CD8-positive, alpha-beta memory T cell (primary cell): ENCODE data around the gene IGFBP5. TPM values are rescaled to one million over a fixed set of nuclear protein-coding genes. Genes with fewer than 3 reads are reported as not detected.

Source experiments
- CTCF ChIA-PET: fragments of 350-600 bp; sonication (Branson Sonifier 250); formaldehyde crosslinking; loops from one replicate; lab custom pipeline; 2021; ENCODE audit warnings: antibody characterized with exemption; lab: Charles Lee
- POLR2A ChIA-PET: fragments of 350-600 bp; sonication (Branson Sonifier 250); formaldehyde crosslinking; loops from one replicate; lab custom pipeline; 2021; ENCODE audit warnings: antibody characterized with exemption; lab: Charles Lee
- DNase-seq, 5 donors: peaks; one replicate each; pipeline versions ENCODE4 v3.0.0 to v3.0.0-alpha.2; 2020 to 2022; ENCODE audit warnings: mixed read lengths in 1 of 5
- H3K27ac ChIP-seq: one replicate; pipeline ENCODE4 v1.7.0; 2013; ENCODE audit warnings: low read depth, mild to moderate bottlenecking, low read length, moderate library complexity
- H3K27me3 ChIP-seq: 2 replicates; pipeline ENCODE4 v1.7.0; 2013; ENCODE audit warnings: low read length, mild to moderate bottlenecking; ENCODE audit not compliant: insufficient read depth, poor library complexity, severe bottlenecking
- H3K36me3 ChIP-seq: 2 replicates; pipeline ENCODE4 v1.7.0; 2013; ENCODE audit warnings: mild to moderate bottlenecking, low read length, moderate library complexity; ENCODE audit not compliant: insufficient read depth
- H3K4me1 ChIP-seq: 2 replicates; pipeline ENCODE4 v1.7.0; 2013; ENCODE audit warnings: mild to moderate bottlenecking, low read length, moderate library complexity; ENCODE audit not compliant: insufficient read depth
- H3K4me3 ChIP-seq: 2 replicates; pipeline ENCODE4 v1.7.0; 2013; ENCODE audit warnings: mild to moderate bottlenecking, low read length
- H3K9me3 ChIP-seq: 2 replicates; pipeline ENCODE4 v1.7.0; 2013; ENCODE audit warnings: mild to moderate bottlenecking, low read length
- H3K27ac Mint-ChIP-seq, 8 donors: one replicate each; pipeline ENCODE4 v1.8.0; 2020 to 2021; ENCODE audit warnings: mixed read lengths in 8 of 8, mild to moderate bottlenecking in 6 of 8, inconsistent platforms in 3 of 8, moderate library complexity in 3 of 8
- H3K27me3 Mint-ChIP-seq, 2 donors: one replicate each; pipeline ENCODE4 v1.8.0; 2020 to 2021; ENCODE audit warnings: mixed read lengths in 2 of 2, mild to moderate bottlenecking in 1 of 2, moderate library complexity in 1 of 2
- H3K36me3 Mint-ChIP-seq, 3 donors: one replicate each; pipeline ENCODE4 v1.8.0; 2020 to 2021; ENCODE audit warnings: mixed read lengths in 3 of 3, inconsistent platforms in 1 of 3, mild to moderate bottlenecking in 1 of 3
- H3K4me1 Mint-ChIP-seq, 3 donors: one replicate each; pipeline ENCODE4 v1.8.0; 2020 to 2021; ENCODE audit warnings: mixed read lengths in 3 of 3, inconsistent platforms in 1 of 3, mild to moderate bottlenecking in 1 of 3
- H3K4me3 Mint-ChIP-seq, 7 donors: one replicate each; pipeline ENCODE4 v1.8.0; 2020 to 2021; ENCODE audit warnings: mixed read lengths in 7 of 7, mild to moderate bottlenecking in 6 of 7, moderate library complexity in 4 of 7, inconsistent platforms in 2 of 7
- H3K9me3 Mint-ChIP-seq, 5 donors: one replicate each; pipeline ENCODE4 v1.8.0; 2020 to 2022; ENCODE audit warnings: mixed read lengths in 5 of 5, mild to moderate bottlenecking in 3 of 5, moderate library complexity in 2 of 5, inconsistent platforms in 1 of 5
- polyA plus RNA-seq: library from polyadenylated mRNA; unstranded; fragments of 300-500 nt; fragmentation: Illumina TruSeq; gene quantifications from one replicate; pipeline ENCODE4 v1.2.3, GENCODE V29; 2021
- total RNA-seq, 2 experiments: library from RNA; stranded (reverse); gene quantifications; one replicate each; pipeline ENCODE4 v1.2.3, GENCODE V29; 2021

IGFBP5 gene
- total and polyA plus RNA-seq, 3 experiments from 2014 or later, result not detected

GRCh38 chr2:216624251-216624650, 71.1 kb downstream of the IGFBP5 start:
- Mint-ChIP-seq H3K36me3 (no peaks in the 10 kb centered on the region), H3K4me3 (no peak overlapping the region), H3K4me1 (peaks cover 0 to 4% (median 0%) of the 10 kb centered on the region in 3 donors), H3K27me3 (peaks cover 0 to 7% of the 10 kb centered on the region in 2 donors), H3K27ac (no peak overlapping the region), H3K9me3 (no peaks in the 10 kb centered on the region)
- Histone ChIP-seq H3K36me3 (no peaks in the 10 kb centered on the region), H3K9me3 (no peaks in the 10 kb centered on the region), H3K27ac (no peak overlapping the region), H3K4me1 (no peaks in the 10 kb centered on the region), H3K27me3 (no peaks in the 10 kb centered on the region), H3K4me3 (no peak overlapping the region)
- ChIA-PET POLR2A (no interaction called here), CTCF (no interaction called here)
- DNase-seq, result no peak

GRCh38 chr2:216622526-216622925, 72.8 kb downstream of the IGFBP5 start:
- Mint-ChIP-seq H3K4me1 (peaks cover 0 to 4% (median 0%) of the 10 kb centered on the region in 3 donors), H3K4me3 (no peak overlapping the region), H3K36me3 (no peaks in the 10 kb centered on the region), H3K27ac (no peak overlapping the region), H3K9me3 (no peaks in the 10 kb centered on the region), H3K27me3 (peaks cover 0 to 18% of the 10 kb centered on the region in 2 donors)
- H3K4me3 ChIP-seq, result no peak overlapping the region
- no peaks in the 10 kb centered on the region for H3K36me3 ChIP-seq
- H3K9me3 ChIP-seq, result no peaks in the 10 kb centered on the region
- no peaks in the 10 kb centered on the region for H3K4me1 ChIP-seq
- CTCF ChIA-PET, result no interaction called here
- H3K27ac ChIP-seq, result no peak overlapping the region
- H3K27me3 ChIP-seq, result no peaks in the 10 kb centered on the region
- DNase-seq, result no peak
- POLR2A ChIA-PET, result no interaction called here

Other genes with a start within 250 kb of the IGFBP5 start
- gene RPL37A, start 196.7 kb downstream of the IGFBP5 start, total RNA-seq, result 1,000 to 10,000 TPM; 3,637 to 3,698 TPM
- gene RPL37A, start 196.7 kb downstream of the IGFBP5 start, polyA plus RNA-seq, result 3,268 TPM
- 1 to 10 TPM in 1 of 2 experiments, under 1 TPM in 1; 0.84 to 1.1 TPM for gene IGFBP2, start 62.1 kb downstream of the IGFBP5 start, total RNA-seq
- gene IGFBP2, start 62.1 kb downstream of the IGFBP5 start, polyA plus RNA-seq, result 1.2 TPM
- not detected for gene TNP1, start 164.5 kb upstream of the IGFBP5 start, total RNA-seq
- gene TNP1, start 164.5 kb upstream of the IGFBP5 start, polyA plus RNA-seq, result not detected